ENCODE measurements around the gene HDDC3. TPM values are rescaled to one million over a fixed set of nuclear protein-coding genes. Genes with fewer than 3 reads are reported as not detected.

The HDDC3 gene
- total RNA-seq, 2 donors from 2014 or later = 13.5 to 29.6 TPM

DNA sequence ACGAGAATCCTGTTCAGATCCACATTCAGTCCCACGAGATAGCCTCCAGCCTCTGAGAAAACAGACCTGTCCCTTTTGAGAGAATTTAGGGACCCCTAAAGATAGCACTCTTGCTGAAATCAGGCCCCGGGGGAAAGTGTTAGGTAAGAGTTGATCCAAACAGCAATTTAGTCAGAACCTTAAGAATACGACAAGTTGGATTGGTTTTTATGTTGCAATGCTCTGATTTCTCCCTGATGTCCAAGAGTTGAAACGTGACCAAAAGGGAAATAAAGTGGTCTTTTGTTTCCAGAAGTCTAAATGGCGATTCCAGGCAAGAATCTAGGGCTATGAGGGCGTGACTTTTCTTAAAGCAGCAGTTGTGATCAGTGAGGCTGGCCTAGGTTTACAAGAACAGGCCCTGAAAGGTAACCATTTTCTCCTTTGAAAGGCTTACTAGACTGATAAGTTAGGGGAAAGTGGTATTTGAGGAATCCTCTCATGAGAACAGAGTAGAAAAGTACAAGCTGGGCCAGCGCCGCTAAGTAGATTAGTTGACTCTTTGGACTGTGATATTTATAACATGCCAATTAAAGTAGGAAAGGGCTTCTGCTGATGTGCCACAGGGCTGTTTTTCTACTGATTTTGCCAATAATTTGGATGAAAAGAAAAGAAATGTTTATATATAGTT is 24.4 kb downstream of the HDDC3 start:
- no peak for DNase-seq
- Histone ChIP-seq H3K4me3 (no peak overlapping the region), H3K36me3 (peaks cover 42% of the 10 kb centered on the region), H3K9me3 (no peaks in the 10 kb centered on the region), H3K4me1 (no peaks in the 10 kb centered on the region), H3K27ac (no peak overlapping the region), H3K9ac (ENCODE audit: low read depth in 2 of 2, low read length in 2 of 2) (no peak overlapping the region), H3K27me3 (no peaks in the 10 kb centered on the region)
- TF ChIP-seq, protein P1, sequence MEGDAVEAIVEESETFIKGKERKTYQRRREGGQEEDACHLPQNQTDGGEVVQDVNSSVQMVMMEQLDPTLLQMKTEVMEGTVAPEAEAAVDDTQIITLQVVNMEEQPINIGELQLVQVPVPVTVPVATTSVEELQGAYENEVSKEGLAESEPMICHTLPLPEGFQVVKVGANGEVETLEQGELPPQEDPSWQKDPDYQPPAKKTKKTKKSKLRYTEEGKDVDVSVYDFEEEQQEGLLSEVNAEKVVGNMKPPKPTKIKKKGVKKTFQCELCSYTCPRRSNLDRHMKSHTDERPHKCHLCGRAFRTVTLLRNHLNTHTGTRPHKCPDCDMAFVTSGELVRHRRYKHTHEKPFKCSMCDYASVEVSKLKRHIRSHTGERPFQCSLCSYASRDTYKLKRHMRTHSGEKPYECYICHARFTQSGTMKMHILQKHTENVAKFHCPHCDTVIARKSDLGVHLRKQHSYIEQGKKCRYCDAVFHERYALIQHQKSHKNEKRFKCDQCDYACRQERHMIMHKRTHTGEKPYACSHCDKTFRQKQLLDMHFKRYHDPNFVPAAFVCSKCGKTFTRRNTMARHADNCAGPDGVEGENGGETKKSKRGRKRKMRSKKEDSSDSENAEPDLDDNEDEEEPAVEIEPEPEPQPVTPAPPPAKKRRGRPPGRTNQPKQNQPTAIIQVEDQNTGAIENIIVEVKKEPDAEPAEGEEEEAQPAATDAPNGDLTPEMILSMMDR (IDR thresholded peaks at IDR 0.05) = no peak
- intact Hi-C loops (cut with DNase I) = no loop called here

DNA sequence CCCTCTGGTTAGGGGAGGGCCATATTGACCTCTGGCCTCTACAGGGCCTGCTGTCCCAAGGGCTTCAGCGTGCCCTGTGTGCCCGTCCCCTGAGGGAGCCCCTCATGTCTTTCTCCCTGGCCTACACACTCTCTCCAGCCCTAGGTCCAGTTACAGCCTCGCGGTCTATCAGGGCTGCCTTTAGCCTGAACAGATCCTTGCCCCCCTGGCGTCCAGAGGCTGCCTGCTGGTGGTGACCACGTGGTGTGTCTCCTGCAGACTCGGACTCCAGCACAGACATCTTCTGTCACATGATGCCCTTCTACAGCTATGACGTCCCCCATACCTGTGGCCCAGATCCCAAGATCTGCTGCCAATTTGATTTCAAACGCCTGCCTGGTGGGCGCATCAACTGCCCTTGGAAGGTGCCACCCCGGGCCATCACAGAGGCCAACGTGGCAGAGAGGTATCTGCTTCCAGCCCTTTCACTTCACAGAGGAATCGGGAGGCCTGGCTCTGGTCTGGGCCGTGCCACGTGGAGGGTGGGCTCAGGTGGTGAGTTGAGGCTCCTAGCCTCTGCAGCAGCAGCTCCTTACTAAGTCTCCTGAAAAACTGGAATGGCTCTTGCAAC is 25.2 kb downstream of the HDDC3 start:
- TF ChIP-seq, protein P1 (IDR thresholded peaks at IDR 0.05) = no peak
- Histone ChIP-seq H3K4me3 (no peak overlapping the region), H3K4me1 (no peaks in the 10 kb centered on the region), H3K27ac (no peak overlapping the region), H3K36me3 (peaks cover 36% of the 10 kb centered on the region), H3K9me3 (no peaks in the 10 kb centered on the region), H3K27me3 (no peaks in the 10 kb centered on the region), H3K9ac (ENCODE audit: low read depth in 2 of 2, low read length in 2 of 2) (no peak overlapping the region)
- DNase-seq = no peak
- intact Hi-C loops (cut with DNase I) = no loop called here

DNA sequence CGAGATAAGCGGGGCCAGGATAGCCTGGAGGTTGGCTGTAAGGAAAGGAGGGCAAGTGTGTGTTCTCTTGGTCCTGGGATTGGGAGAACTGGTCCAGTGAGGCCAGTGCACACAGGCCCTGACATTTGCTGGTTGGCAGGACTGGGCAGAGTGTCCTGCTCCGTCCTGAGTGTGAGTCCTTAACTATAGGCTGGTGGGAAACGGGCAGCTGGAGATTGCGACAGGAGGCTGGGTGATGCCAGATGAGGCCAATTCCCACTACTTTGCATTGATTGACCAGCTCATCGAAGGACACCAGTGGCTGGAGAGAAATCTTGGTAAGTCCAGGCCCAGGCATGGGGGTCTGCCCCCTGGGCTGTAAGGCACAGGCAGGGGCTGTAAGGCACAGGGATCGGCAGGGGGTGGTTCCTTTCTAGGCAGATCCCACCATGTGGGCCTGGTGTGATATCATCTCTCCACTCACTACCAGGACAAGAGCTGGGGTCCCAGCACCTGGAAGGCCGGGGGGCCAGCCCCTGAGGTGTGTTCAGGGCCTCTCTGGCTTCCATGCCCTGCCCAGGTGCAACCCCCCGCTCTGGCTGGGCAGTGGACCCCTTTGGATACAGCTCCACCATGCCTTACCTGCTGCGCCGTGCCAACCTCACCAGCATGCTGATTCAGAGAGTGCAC is 26.0 kb downstream of the HDDC3 start:
- Histone ChIP-seq H3K9ac (ENCODE audit: low read depth in 2 of 2, low read length in 2 of 2) (no peak overlapping the region), H3K27ac (no peak overlapping the region), H3K4me3 (no peak overlapping the region), H3K9me3 (no peaks in the 10 kb centered on the region), H3K27me3 (no peaks in the 10 kb centered on the region), H3K4me1 (no peaks in the 10 kb centered on the region), H3K36me3 (peaks cover 27% of the 10 kb centered on the region)
- TF ChIP-seq, protein P1 (IDR thresholded peaks at IDR 0.05) = no peak
- intact Hi-C loops (cut with DNase I) = no loop called here
- DNase-seq = no peak

DNA sequence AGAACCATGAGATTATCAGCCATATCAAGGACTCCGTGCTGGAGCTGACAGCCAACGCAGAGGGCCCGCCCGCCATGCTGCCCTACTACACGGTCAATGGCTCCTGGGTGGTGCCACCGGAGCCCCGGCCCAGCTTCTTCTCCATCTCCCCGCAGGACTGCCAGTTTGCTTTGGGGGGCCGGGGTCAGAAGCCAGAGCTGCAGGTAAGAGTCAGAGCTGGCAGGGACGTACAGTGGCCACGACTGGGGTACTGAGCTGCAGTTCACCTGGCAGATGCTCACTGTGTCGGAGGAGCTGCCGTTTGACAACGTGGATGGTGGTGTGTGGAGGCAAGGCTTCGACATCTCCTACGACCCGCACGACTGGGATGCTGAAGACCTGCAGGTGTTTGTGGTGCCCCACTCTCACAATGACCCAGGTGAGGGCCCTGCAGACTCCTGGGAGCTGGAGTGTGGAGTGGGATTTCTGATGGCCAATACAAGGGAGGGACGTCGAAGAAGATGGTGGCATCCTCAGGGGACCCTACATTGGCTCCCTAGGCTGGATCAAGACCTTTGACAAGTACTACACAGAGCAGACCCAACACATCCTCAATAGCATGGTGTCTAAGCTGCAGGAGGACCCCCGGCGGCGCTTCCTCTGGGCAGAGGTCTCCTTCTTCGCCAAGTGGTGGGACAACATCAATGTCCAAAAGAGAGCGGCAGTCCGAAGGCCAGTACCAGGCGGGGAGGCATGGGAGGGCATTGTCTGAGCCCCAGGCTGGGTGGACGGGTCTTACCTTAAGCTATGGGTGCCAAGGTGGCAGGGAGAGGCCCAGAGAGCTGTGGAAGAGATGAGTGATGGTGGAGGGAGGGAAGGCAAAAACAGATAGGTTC is 26.8 kb downstream of the HDDC3 start:
- H3K9me3 ChIP-seq = no peaks in the 10 kb centered on the region
- H3K27ac ChIP-seq = no peak overlapping the region
- H3K36me3 ChIP-seq = peaks cover 20% of the 10 kb centered on the region
- no peak overlapping the region for H3K4me3 ChIP-seq
- no peak for DNase-seq
- no peaks in the 10 kb centered on the region for H3K27me3 ChIP-seq
- intact Hi-C loops (cut with DNase I) = no loop called here
- TF ChIP-seq, protein P1 (IDR thresholded peaks at IDR 0.05) = no peak
- H3K9ac ChIP-seq (ENCODE audit: low read depth in 2 of 2, low read length in 2 of 2) = no peak overlapping the region
- no peaks in the 10 kb centered on the region for H3K4me1 ChIP-seq

DNA sequence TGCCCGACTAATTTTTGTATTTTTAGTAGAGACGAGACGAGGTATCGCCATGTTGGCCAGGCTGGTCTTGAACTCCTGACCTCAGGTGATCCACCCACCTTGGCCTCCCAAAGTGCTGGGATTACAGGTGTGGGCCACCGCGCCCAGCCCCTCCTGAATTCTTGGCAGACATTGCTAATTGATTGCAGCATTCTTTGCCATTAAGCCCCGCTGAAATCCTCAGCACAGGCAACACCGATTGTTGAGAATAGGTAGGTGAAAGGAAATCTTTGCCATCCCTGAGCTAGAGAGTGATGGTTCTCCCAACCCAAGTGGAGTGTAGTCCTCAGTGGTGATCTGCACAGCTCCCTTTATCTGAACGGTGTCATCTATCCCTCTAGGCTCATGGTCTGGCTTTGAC is 27.6 kb downstream of the HDDC3 start:
- Histone ChIP-seq H3K4me1 (no peaks in the 10 kb centered on the region), H3K36me3 (peaks cover 13% of the 10 kb centered on the region), H3K27ac (no peak overlapping the region), H3K27me3 (no peaks in the 10 kb centered on the region), H3K9ac (ENCODE audit: low read depth in 2 of 2, low read length in 2 of 2) (no peak overlapping the region), H3K9me3 (no peaks in the 10 kb centered on the region), H3K4me3 (no peak overlapping the region)
- TF ChIP-seq, protein P1 (IDR thresholded peaks at IDR 0.05) = no peak
- intact Hi-C loops (cut with DNase I) = no loop called here
- DNase-seq = no peak
